NCI-H510A (cell line): ENCODE data around the gene GTPBP6.
"Not testable (repeated sequence)": the region's sequence is repeated elsewhere in the genome, so short reads cannot be mapped to it uniquely, and the experiment has no call there.

ENCODE experiments used
- DNase-seq: peaks from one replicate; lab custom pipeline; 2025; lab: John Stamatoyannopoulos, UW

GTPBP6 gene

GRCh38 chrX:352181-352580 is 33.6 kb upstream of the GTPBP6 start:
- no peak for DNase-seq

- DNase-seq = no peak
Measured at GRCh38 chrX:351736-352135, 33.1 kb upstream of the GTPBP6 start.

- not testable (repeated sequence) for DNase-seq
Measured at GRCh38 chrX:351324-351641, 32.7 kb upstream of the GTPBP6 start.

GRCh38 chrX:350534-351323 is 32.1 kb upstream of the GTPBP6 start:
- no peak for DNase-seq

- no peak for DNase-seq
Measured at GRCh38 chrX:350148-350533, 31.5 kb upstream of the GTPBP6 start.

- no peak for DNase-seq
Measured at GRCh38 chrX:349702-350101, 31.1 kb upstream of the GTPBP6 start.

- DNase-seq = no peak
Measured at GRCh38 chrX:349196-349595, 30.6 kb upstream of the GTPBP6 start.

GRCh38 chrX:348461-349117 is 30.0 kb upstream of the GTPBP6 start:
- DNase-seq = no peak

GRCh38 chrX:347351-348117 is 28.9 kb upstream of the GTPBP6 start:
- no peak for DNase-seq

- DNase-seq = no peak
Measured at GRCh38 chrX:346034-346813, 27.6 kb upstream of the GTPBP6 start.

GRCh38 chrX:345020-345925 is 26.7 kb upstream of the GTPBP6 start:
- DNase-seq = no peak

GRCh38 chrX:344371-344901 is 25.8 kb upstream of the GTPBP6 start:
- no peak for DNase-seq

GRCh38 chrX:341541-342101 is 23.0 kb upstream of the GTPBP6 start:
- DNase-seq = no peak

GRCh38 chrX:340641-341423 is 22.2 kb upstream of the GTPBP6 start:
- DNase-seq = no peak

- DNase-seq = no peak
Measured at GRCh38 chrX:340121-340520, 21.5 kb upstream of the GTPBP6 start.

- no peak for DNase-seq
Measured at GRCh38 chrX:338836-339400, 20.3 kb upstream of the GTPBP6 start.

GRCh38 chrX:338281-338835 is 19.8 kb upstream of the GTPBP6 start:
- DNase-seq = no peak

- no peak for DNase-seq
Measured at GRCh38 chrX:337331-337831, 18.8 kb upstream of the GTPBP6 start.

GRCh38 chrX:336227-336626 is 17.6 kb upstream of the GTPBP6 start:
- DNase-seq = no peak
